DMS53 (cell line): ENCODE measurements around the gene AHRR.

ENCODE experiments used
- DNase-seq: peaks from one replicate; lab custom pipeline; 2025; lab: John Stamatoyannopoulos, UW

Gene AHRR

DNA sequence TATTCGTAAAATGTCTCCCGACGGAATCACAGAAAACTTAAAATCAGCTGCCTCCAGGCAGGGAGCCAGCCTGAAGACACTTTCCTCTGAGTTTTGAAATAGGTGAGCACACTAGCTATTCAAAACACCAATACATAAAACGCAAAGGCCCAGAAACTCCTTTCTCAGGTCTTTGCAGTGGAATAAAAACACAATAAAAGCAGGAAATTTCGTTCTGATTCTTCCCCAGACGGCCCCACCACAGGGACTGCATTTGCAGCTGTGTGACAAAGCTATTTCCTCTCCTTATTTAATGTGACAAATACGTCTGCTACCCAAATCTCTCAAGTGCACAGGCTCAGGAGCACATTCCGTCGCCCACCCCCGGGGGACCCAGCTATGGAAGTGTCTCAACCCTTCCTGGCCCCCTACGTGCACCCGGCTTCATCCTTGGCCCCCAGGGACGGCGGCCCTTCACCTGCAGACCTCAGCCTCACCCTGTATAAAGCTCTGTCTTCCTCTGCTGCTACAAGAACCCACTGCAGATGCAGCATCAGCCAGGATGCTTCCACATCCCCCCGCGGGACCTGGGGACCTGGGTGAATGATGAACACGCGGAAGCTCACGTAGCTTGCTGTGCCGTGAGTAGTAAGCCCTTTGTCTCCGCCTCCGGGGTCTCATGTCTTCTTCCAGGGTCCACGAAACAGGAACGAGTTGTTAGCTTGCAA, 24.9 kb downstream of the AHRR start:
- DNase-seq: no peak

DNA sequence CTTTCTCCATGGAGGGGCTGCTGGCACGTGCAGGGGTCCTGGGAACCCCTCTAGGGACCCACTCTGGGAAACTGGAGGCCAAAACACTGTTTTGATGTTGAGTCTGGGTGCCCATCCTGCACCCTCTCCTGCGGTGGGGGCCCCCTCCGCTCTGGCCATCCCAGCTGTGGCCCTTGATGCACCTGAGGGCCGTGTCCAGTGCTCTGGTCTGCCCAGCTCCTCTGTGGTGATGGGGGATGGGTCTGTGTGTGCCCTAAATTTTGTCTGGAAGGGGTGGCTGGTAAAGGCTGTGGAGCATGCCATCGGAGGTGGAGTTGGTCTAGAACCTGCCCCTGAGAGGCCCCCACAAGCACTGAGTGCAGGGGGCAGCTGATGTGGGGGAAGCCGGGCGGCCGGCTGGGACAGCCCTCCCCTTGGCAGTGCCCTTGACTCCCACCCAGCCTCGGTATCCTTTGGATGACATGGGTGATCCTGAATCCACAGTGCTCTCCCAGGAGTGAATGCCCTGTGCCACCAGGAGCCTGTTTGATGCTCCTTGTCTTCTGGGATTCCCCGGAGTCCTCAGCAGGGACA, 26.3 kb downstream of the AHRR start:
- DNase-seq: no peak

DNA sequence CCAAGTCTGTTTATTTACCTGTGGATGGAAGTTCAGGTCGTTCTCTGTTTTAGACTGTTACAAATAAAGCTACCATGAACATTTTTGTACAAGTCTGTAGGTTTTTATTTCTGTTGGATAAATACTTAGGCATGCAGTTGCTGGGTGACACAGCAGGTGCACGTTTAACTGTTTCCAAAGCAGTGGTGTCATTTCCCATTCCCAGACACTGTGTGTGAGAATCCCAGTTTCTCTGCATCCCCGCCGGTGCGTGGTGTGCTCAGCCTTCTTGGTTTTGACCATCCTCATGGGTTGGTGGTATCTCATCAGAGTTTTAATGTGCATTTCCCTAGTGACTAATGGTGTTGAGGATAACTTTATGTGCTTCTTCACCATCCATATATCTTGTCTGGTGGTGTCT, 27.2 kb downstream of the AHRR start:
- DNase-seq: no peak

DNA sequence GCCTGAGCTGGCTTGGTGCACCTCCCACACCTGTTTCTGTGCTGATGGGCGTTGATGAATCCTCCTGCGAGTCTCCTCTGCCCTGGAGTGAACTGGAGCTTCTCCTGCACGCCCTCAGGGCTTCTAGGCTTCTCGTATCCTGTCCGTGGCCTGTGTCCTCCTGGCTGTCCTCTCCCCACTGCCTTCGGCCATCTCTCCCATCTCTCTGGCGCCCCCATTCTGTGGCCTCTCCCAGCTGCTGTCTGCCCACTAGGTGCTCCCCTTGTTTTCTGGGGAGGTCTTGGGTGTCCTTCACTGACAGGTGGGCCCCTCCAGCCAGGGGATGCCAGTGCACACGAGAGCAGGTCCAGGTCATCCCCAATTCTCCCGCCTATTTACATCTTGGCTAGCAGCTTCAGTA, 28.8 kb downstream of the AHRR start:
- no peak for DNase-seq

DNA sequence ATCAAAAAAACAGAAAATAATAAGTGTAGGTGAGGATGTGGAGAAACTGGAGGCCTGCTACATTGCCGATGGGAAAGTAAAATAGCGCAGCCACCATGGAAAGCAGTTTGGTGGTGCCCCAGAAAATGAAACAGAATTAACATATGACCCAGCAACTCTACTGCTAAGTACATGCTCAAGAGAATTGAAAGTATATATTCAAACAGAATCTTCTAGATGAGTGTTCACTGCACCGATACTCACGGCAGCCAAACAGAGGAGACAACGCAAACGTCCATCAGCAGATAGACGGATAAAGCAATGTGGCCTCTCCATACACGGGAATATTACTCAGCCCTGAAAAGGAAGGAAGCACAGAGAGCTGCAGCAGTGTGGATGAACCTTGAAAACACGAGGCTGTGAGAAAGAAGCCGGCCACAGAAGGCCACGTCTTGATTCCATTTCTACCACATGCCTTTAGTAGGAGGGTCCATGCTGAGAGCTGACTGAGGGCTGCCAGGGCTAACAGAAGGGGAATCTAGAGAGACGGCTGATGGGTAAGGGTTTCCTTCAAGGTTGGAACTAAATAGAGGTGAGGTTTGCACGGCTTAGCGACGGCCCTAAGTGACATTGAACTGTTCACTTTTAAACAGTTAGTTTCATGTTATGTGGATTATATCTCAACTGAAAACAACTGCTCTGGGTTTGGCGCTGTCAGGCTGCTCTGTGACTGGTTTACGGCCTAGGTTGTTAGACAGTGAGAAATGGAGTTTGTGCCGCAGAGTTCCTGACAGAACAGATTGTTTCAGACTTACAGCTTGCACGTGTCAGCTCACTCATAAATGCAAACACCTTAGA, 29.8 kb downstream of the AHRR start:
- no peak for DNase-seq

DNA sequence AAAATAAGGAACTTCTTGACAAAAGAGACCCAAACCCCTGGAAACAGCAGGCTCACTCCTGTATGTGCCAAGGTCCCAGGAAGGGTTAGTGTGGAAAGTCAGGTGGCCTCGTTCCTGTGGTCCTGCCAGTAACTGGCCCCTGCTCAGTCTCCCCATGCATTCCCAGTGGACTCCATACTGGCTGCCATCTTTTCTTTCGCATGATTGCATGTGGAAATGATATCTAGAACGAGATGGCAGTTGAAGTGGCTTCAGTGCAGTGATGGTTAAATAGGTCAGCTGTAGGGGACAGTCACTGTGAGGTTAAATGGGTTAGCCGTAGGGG, 30.4 kb downstream of the AHRR start:
- DNase-seq: no peak

DNA sequence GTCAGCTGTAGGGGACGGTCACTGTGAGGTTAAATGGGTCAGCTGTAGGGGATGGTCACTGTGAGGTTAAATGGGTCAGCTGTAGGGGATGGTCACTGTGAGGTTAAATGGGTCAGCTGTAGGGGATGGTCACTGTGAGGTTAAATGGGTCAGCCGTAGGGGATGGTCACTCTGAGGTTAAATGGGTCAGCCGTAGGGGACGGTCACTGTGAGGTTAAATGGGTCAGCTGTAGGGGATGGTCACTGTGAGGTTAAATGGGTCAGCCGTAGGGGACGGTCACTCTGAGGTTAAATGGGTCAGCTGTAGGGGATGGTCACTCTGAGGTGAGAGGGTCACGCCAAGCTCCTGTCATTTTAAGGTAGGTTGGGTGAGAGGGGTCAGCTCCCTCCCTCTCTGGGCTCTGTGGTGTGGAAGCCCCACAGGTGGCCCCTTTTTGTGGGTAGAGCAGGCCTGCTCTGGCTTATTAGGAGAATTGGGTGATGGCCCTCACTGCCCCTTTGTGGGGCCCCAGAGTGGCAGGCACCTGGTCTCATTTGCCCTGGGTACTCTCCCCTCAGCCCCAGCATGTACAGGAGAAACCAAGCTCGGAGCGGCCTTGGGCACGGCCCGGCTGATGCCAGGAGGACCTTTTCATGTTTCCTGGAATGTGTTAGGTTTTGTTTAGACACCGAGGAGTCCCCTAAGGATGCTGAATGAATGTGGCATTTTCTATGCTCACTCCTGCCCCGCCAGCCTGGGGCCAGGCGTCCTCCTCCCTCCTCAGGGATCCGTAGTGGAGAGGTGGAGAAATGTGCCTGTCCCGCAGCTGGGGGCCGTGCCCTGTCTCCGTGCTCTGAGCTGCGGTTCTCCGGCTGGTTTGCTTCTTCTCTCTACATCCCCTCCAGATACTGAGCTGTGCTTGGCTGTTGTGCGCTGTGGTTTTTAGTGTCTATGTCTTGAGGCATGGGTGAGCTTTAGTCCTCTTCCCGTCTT, 31.4 kb downstream of the AHRR start:
- DNase-seq: no peak

DNA sequence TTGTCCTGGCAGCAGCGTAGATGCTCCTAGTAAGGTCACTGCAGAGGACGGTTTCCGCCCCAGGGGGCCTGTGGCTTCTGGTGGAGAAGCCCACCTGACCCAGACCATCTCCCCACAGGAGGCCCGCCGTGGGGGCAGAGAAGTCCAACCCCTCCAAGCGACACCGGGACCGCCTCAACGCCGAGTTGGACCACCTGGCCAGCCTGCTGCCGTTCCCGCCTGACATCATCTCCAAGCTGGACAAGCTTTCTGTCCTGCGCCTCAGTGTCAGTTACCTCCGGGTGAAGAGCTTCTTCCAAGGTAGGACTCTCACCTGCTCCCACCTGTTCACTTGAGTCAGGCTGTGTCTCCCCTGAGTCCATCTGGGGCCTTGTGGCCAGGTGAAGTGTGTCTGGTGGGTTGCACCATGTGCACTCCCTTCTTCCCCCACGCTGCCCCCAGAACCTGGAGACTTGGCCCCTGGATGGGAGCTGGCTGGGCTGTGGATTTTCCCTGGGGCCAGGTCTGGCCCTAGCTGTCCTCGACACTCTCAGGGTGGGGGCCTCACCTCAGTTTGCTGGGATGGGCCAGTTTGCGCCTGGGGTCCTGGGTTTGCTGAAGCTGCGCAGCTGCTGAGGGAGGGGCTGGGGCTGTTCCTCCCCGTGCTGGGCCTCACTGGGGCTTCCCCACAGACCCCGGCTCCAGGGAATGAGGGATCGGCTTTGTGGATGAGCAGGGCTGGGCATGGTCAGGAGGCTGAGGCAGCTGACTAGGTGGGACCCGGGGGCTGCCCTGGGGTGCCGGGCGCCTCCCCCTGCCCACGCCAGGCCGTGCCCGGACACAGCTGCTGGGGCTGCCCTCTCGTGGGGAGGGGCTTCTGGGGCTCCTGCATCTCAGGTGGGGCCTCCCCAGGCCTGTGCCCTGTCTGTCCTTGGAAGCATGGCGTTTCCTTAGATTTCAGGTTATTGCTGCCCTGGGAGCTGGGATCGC, 32.4 kb downstream of the AHRR start:
- no peak for DNase-seq

DNA sequence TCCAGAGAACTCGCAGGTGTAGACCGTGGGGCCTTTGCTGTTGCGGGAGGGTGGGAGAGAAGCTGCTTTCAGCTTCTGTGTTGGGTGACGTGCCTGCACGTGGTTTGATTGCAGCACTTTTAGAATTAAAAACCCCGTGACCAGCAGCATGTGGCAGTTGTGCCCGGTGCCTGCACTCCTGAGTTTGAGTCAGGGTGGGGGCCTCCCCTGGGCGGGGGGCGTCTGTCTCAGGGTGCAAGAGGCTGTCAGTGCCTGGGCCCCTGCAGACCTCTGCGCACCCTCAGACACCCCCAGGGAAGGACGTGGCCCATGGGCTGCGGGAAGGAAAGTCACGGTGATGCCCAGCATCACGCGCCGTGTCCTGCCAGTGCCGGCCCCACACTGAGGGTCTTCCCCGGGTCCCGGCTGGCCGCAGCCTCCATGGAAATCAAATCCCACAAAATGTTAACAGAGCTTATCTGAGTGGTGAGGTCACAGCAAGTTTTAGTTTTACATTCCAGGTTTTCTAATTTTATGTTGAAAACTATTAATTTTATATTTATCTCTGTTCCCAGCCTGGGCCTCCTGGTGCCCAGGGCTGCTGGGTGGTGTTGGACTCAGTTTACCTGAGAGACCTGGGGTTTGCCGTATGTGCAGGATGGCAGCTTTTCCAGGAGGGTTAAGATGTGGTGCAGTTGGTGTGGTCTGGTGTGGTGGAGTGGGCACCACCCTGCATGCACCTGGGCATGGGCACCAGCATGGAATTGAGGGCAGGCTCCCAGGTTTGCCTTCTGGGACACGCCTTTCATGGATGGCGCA, 33.3 kb downstream of the AHRR start:
- no peak for DNase-seq

DNA sequence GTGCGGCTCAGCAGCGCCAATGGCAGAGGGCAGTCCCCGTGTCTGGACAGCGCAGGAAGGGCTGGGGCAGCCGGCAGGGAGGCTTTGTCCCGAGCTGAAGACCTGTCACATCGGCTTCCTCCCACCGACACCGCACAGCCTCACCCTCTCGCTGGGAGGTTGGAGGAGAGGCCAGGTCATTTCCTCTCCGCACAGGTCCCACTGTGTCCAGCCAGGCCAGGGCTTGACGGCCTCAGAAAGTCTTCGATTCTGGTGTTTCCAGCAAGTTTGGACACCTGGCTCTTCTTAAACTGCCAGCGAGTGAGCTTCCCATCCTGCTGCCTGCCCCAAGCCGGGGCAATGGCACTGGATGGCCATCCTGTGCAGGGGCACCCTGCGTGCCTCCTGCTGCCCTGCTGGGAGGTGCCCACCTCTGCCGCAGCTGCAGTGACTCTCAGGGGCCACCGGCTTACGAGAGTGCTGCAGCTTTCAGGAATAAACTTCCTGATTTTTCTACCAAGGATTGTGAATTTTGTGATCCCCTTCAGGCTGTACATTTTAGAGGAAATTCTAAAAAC, 33.9 kb downstream of the AHRR start:
- no peak for DNase-seq

DNA sequence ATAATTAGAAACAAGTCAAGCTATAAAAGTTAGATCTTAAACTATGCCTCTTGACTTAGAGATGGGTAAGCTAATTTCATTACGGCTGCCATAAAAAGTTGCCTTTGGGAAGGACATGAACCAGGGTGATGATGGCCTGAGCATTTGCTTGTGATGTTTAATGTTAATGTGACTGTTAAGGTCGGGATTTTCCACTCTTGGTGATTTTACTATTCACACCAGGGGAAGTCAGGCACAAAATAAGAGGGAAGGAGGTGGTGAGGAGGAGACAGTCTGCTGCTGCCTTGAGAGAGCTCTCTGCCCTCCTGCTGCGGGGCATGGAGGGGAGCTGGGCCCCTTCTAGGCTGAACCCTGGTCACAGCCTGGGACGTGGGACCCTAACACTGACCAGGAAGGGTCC, 34.4 kb downstream of the AHRR start:
- no peak for DNase-seq

DNA sequence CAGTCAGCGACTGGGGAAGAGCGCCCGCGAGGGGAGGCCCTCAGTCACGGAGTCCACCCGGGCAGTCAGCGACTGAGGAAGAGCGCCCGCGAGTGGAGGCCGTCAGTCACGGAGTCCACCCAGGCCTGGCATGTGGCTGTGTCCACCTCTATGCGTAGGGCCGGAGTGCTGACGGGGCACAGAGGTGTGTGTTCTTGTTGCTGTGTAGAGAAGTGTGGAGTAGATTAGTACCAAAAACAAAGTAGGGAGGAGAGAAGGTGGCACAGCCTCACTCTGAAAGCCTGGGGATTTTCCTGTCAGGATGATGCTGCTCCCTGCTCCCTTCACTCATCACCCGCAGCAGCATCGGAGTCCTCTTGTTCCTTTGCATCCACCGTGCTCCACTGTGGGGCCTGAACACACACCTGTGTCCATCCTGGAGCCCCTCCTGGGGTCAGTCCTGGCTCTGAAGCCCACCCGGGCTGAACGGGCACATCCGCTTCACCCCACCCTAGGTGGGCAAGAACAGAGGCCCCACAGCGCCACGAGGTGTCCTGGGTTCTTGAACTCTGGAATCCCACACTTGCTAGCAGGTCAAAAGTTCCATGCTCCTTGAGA, 37.9 kb downstream of the AHRR start:
- no peak for DNase-seq

DNA sequence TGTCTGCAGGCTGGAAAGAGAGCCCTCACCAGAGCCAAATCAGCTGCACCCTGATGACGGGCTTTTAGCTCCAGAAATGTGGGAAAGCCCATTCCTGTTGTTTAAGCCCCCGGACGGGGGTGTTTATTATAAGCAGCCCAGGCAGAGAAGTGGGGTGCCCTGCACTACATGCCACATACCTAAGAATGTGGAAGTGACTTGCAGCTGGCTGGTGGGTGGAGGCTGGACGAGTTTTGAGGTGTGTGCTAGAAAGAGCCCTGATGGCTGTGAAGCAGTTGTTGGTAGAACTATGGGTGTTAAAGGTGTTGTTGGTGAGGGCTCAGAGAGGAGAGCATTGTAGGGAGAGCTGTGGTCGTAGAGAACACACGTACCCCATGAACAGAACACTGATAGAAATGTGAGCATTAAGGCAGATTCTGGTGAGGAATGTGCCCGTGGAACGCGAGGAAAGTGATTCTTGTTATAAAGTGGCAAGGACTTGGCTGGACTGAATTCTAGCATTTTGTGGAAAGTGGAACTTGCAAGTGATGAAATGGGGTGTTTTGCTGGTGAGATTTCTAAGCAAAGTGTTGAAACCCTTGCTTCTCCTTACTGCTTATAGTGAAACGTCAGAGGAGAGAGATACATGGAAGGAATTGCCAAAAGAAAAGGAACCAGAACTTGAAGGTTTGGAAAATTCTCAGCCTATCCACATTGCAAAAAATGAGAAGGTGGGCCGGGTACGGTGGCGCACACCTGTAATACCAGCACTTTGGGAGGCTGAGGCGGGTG, 38.9 kb downstream of the AHRR start:
- DNase-seq: no peak

DNA sequence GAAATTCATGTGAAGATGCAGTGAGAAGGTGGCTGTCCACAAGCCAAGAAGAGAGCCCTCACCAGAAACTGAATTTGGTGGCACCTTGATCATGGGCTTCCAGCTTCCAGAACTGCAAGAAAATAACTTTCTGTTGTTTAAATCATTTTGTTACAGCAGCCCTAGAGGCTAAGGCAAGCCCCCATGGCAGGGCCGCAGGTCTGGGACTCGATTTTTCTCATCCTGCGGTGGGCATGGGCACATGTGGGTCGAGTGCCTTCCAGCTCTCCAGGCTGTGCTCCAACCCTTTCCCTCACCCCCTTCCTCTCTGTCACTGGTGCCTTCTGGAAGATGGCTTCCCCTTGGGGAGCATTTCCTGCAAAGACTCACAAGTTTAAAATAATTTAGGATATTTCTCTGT, 40.7 kb downstream of the AHRR start:
- DNase-seq: no peak

DNA sequence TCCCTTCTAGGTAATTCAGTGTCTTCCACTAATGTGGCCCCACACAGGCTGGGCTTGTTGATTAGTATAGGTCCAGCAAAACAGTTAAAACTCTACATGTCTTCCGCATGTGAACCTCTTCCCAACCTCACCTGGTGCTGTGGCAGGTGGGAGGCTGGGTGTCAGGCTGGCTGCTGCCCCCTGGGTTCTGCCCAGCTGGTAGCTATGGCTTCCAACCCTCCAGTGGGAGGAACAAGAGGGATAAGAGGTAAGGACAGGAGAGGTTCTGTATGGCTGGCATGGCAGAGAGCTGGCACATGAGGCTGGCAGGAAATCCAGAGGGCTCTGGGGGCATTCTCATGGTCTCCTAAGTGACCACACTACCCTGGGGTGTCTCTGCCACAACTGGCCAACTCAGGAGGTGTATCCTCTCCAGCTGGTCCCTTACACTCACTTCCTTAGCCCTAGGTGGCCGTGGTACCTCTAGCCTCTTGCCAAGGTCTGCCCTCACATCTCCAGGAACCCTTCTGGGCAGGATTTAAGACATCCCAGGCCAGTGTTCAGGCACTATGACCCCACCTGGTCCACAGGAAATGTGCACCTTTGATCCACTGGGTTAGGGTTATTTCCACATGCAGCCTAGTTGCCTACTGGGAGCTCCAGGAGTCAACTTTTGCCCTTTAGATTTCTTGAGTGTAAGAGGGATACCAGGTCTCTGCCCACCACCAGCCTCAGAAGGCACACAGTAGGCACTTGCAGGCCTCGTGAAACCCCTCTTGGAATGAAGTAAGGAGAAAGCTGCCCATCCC, 41.7 kb downstream of the AHRR start:
- no peak for DNase-seq

DNA sequence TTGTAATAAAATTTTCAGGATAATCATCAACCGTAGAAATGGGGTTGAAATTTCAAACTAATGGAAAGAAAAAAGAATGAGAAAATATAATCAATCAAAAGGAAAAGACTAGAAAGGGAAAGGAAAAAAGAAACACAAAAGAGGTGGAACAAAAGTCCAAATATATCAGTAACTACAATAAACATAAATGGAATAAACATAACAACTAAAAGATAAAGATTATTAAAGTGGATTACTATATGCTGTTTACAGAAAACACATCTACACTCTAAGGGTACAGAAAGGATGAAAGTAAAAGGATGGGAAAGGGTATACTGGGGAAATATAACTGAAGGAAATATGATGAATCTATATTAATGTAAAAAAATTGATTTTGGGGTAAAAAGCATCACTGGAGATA, 43.0 kb downstream of the AHRR start:
- DNase-seq: no peak

DNA sequence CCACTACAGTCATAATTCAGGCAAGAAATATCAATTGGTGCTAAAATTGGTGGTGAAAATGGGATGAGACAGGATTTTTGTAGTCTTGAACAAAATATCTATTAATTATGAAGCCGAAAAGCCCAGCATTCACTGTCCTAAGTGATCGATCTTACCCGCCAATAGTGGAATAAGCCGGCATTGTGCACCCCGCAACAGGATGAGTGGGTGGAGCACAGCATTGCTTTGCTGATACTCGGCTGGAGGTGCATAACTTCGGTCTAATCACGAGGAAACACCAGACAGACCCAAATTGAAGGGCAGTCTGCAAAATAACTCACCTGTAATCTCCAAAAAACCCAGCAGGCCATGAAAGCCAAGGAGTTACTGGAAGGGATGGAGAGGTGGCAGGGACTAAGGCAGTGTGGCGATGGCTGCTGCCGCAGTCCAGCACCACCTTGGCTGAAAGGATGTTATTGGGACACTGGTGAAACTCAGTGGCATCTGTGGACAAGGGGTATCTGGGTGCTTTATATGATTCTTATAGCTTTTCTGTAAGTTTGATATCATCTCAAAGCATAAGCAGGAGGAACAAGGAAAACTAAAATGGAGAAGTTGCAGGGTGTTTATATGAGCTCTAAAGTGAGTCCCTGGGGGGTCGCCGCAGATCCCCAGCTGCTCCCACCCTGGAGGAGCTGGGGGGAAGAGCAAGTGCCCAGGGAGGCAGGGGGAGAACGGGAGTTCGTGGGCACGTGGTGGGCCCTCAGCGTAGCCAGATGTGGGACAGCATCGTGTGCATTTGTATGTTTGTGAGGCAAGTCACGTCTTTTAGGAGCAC, 45.2 kb downstream of the AHRR start:
- no peak for DNase-seq
